Mucosa of descending colon (tissue), 3 donors: Measurements from ENCODE around the gene ADCY9. TPM values are rescaled to one million over a fixed set of nuclear protein-coding genes. Genes with fewer than 3 reads are reported as not detected.
"Not testable (repeated sequence)": the region's sequence is repeated elsewhere in the genome, so short reads cannot be mapped to it uniquely, and the experiment has no call there.

Source experiments
- ATAC-seq: fragments of 200-7000 bp; cut with Tn5 transposase; one replicate; pipeline ENCODE4 v1.9.1; 2020; ENCODE audit warnings: mild to moderate bottlenecking, moderate library complexity
- DNase-seq, 3 donors: peaks; one replicate each; pipeline ENCODE4 v3.0.0-alpha.2; 2020
- H3K36me3 ChIP-seq: fragments of 200-600 bp; one replicate; pipeline ENCODE4 v1.8.0; 2021; ENCODE audit warnings: low read depth, mild to moderate bottlenecking
- H3K4me1 ChIP-seq: fragments of 200-600 bp; one replicate; pipeline ENCODE4 v1.8.0; 2021; ENCODE audit warnings: low read depth, mild to moderate bottlenecking
- H3K4me3 ChIP-seq: fragments of 200-600 bp; one replicate; pipeline ENCODE4 v1.8.0; 2021; ENCODE audit warnings: mild to moderate bottlenecking
- H3K9me3 ChIP-seq: fragments of 200-600 bp; one replicate; pipeline ENCODE4 v1.8.0; 2021; ENCODE audit warnings: mild to moderate bottlenecking
- intact Hi-C, 2 donors: fragments of 100-400 bp; cut with DNase I in 1 of 2; cut with micrococcal nuclease in 1 of 2; formaldehyde crosslinking; loops; one replicate each; pipeline versions ENCODE4 v1.11.0 to v1.11.1; 2022; cut with DNase I, micrococcal nuclease
- total RNA-seq, 3 donors: library from RNA; stranded (reverse); fragmentation: NEBNext Ultra II Directional in 2 of 3; extraction: Animal tissue kit (Norgen Biotek cat#: 25700) in 2 of 3; gene quantifications; one replicate each; pipeline versions ENCODE4 v1.2.1 to v1.2.4, GENCODE V29; 2021 to 2023
- TF ChIP-seq, protein P1 (sequence below): fragments of 200-600 bp; IDR thresholded peaks from one replicate; pipeline ENCODE4 v1.8.0; 2022; ENCODE audit warnings: antibody characterized with exemption, mild to moderate bottlenecking
- donor health status: DM: no; HTN: no; CAD: no; lungs with moderate emphysema.
- donor health status: DM: no; HTN: no; CAD: no.
- donor health status: DM: no; HTN: yes; CAD: no.

Gene ADCY9
- total RNA-seq, 3 donors from 2014 or later, result 30.0 to 50.8 (median 41.8) TPM

GRCh38 chr16:4081047-4081446 is 35.2 kb downstream of the ADCY9 start:
- Histone ChIP-seq H3K9me3 (no peaks in the 10 kb centered on the region), H3K4me1 (peaks cover 3% of the 10 kb centered on the region), H3K36me3 (no peaks in the 10 kb centered on the region), H3K4me3 (no peak overlapping the region)
- TF ChIP-seq, protein P1, sequence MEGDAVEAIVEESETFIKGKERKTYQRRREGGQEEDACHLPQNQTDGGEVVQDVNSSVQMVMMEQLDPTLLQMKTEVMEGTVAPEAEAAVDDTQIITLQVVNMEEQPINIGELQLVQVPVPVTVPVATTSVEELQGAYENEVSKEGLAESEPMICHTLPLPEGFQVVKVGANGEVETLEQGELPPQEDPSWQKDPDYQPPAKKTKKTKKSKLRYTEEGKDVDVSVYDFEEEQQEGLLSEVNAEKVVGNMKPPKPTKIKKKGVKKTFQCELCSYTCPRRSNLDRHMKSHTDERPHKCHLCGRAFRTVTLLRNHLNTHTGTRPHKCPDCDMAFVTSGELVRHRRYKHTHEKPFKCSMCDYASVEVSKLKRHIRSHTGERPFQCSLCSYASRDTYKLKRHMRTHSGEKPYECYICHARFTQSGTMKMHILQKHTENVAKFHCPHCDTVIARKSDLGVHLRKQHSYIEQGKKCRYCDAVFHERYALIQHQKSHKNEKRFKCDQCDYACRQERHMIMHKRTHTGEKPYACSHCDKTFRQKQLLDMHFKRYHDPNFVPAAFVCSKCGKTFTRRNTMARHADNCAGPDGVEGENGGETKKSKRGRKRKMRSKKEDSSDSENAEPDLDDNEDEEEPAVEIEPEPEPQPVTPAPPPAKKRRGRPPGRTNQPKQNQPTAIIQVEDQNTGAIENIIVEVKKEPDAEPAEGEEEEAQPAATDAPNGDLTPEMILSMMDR, result no peak
- ATAC-seq (peak; percentile 82), DNase-seq (peak in 1 of 3 donors; percentile 34)
- intact Hi-C loops, result no loop called here

DNA sequence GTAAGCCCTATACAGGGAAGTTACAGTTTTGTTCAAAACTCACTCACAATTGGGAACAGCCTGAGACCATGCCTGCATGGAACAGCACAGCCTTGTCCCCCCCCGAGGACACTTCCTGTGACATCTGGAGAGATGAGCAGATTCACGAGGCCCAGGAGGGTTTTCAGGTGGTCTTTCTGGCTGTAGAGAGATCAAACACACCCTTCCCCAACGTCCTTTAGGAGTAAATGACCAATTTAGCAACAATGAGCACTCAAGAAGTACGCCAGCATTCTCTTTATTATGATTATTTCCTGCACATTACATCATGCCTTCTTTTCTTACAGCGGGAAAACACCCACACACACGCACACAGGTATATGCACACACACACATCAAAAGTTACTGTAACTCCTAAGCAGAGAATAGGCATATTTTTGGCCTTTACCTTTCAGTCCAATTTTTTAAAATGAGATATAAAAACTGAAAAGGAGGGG is 39.0 kb downstream of the ADCY9 start:
- H3K36me3 ChIP-seq, result no peaks in the 10 kb centered on the region
- H3K9me3 ChIP-seq, result no peaks in the 10 kb centered on the region
- intact Hi-C loops, result no loop called here
- ATAC-seq (no peak), DNase-seq (no peak)
- H3K4me3 ChIP-seq, result no peak overlapping the region
- H3K4me1 ChIP-seq, result peaks cover 3% of the 10 kb centered on the region
- TF ChIP-seq, protein P1, result no peak

DNA sequence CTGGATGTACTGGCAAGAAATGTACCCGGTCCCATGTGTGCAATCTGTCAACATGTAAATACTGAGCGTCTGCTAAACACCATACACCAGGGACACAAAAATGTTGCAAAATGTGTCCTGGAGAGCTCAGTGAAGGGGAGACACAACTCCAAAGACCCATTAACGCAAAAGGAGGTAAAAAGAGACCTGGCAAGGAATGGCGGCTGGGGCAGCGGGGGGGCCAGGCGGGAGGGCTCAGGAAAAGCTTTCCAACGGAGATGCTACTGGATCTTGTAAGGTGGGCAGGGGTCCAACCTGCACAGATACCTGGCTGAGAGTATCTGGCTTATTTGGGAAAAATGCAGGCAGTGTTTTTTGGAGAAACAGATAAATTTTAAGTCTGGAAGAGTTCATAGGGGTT is 40.7 kb downstream of the ADCY9 start:
- Histone ChIP-seq H3K4me1 (no peaks in the 10 kb centered on the region), H3K36me3 (no peaks in the 10 kb centered on the region), H3K4me3 (no peak overlapping the region), H3K9me3 (no peaks in the 10 kb centered on the region)
- intact Hi-C loops, result no loop called here
- ATAC-seq (no peak), DNase-seq (no peak)
- TF ChIP-seq, protein P1, result no peak

DNA sequence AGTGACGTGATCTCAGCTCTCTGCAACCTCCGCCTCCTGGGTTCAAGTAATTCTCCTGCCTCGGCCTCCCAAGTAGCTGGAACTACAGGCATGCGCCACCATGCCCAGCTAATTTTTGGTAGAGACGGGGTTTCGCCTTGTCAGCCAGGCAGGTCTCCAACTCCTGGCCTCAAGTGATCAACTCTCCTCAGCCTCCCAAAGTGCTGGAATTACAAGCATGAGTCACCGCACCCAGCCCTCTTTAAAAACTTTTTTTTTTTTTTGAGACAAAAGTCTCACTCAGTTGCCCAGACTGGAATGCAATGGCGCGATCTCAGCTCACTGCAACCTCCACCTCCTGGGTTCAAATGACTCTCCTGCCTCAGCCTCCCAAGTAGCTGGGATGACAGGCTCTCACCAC is 43.1 kb downstream of the ADCY9 start:
- DNase-seq, H3K4me1 ChIP-seq, H3K9me3 ChIP-seq, H3K36me3 ChIP-seq, ATAC-seq, H3K4me3 ChIP-seq, intact Hi-C loops: not testable (repeated sequence)

GRCh38 chr16:4071686-4072561 is 44.3 kb downstream of the ADCY9 start:
- no peak overlapping the region for H3K4me3 ChIP-seq
- H3K9me3 ChIP-seq, result no peaks in the 10 kb centered on the region
- DNase-seq (no peak), ATAC-seq (peak; percentile 68)
- H3K4me1 ChIP-seq, result no peaks in the 10 kb centered on the region
- no peaks in the 10 kb centered on the region for H3K36me3 ChIP-seq
- TF ChIP-seq, protein P1, result no peak
- intact Hi-C loops, result no loop called here

GRCh38 chr16:4070936-4071335 is 45.3 kb downstream of the ADCY9 start:
- Histone ChIP-seq H3K36me3 (no peaks in the 10 kb centered on the region), H3K9me3 (no peaks in the 10 kb centered on the region), H3K4me1 (no peaks in the 10 kb centered on the region), H3K4me3 (no peak overlapping the region)
- intact Hi-C loops, result no loop called here
- DNase-seq (no peak), ATAC-seq (no peak)
- TF ChIP-seq, protein P1, result no peak
